H9 (cell line): ENCODE results near the gene PRKCB. TPM values are rescaled to one million over a fixed set of nuclear protein-coding genes. Genes with fewer than 3 reads are reported as not detected.
"Not testable (repeated sequence)": the region's sequence is repeated elsewhere in the genome, so short reads cannot be mapped to it uniquely, and the experiment has no call there.

Source experiments
- DNase-seq: peaks from one replicate; pipeline ENCODE4 v3.0.0-alpha.2; 2017
- H2AFZ ChIP-seq: one replicate; pipeline ENCODE4 v1.6.1; 2013; ENCODE audit warnings: mild to moderate bottlenecking, low read length, control low read depth, moderate library complexity
- H2AK5ac ChIP-seq: 2 replicates; pipeline ENCODE4 v1.6.1; 2013; ENCODE audit warnings: low read length, control low read depth, mixed read lengths; ENCODE audit not compliant: insufficient read length
- H2BK120ac ChIP-seq: one replicate; pipeline ENCODE4 v1.6.1; 2013; ENCODE audit warnings: low read depth, mild to moderate bottlenecking, low read length, control low read depth, inconsistent platforms; ENCODE audit not compliant: poor library complexity, severe bottlenecking
- H2BK12ac ChIP-seq: 2 replicates; pipeline ENCODE4 v1.6.1; 2013; ENCODE audit warnings: low read length, control low read depth, mixed read lengths, low read depth; ENCODE audit not compliant: insufficient read length
- H2BK15ac ChIP-seq: 2 replicates; pipeline ENCODE4 v1.6.1; 2013; ENCODE audit warnings: low read depth, low read length, control low read depth
- H2BK20ac ChIP-seq: one replicate; pipeline ENCODE4 v1.6.1; 2013; ENCODE audit warnings: low read depth, mild to moderate bottlenecking, low read length, control low read depth, inconsistent platforms; ENCODE audit not compliant: poor library complexity, severe bottlenecking
- H2BK5ac ChIP-seq: 2 replicates; pipeline ENCODE4 v1.6.1; 2013; ENCODE audit warnings: low read length, control low read depth, mixed read lengths; ENCODE audit not compliant: insufficient read length
- H3K14ac ChIP-seq: 2 replicates; pipeline ENCODE4 v1.6.1; 2013; ENCODE audit warnings: low read length, control low read depth; ENCODE audit not compliant: insufficient read depth
- H3K18ac ChIP-seq: 2 replicates; pipeline ENCODE4 v1.6.1; 2013; ENCODE audit warnings: low read depth, mild to moderate bottlenecking, mixed read lengths, low read length, control low read depth; ENCODE audit not compliant: insufficient read length
- H3K23ac ChIP-seq: 2 replicates; pipeline ENCODE4 v1.6.1; 2013; ENCODE audit warnings: low read length, control low read depth, mixed read lengths, low read depth; ENCODE audit not compliant: insufficient read length
- H3K23me2 ChIP-seq: 2 replicates; pipeline ENCODE4 v1.6.1; 2013; ENCODE audit warnings: low read depth, mild to moderate bottlenecking, mixed read lengths, low read length, control low read depth; ENCODE audit not compliant: insufficient read length, poor library complexity, severe bottlenecking
- H3K27ac ChIP-seq: 2 replicates; pipeline ENCODE4 v1.5.1; 2013; ENCODE audit warnings: low read length, control low read depth, mixed read lengths, low read depth; ENCODE audit not compliant: insufficient read length
- H3K27me3 ChIP-seq: 2 replicates; pipeline ENCODE4 v1.6.1; 2013; ENCODE audit warnings: low read length, control low read depth, inconsistent platforms; ENCODE audit not compliant: insufficient read depth
- H3K4ac ChIP-seq: 2 replicates; pipeline ENCODE4 v1.6.1; 2013; ENCODE audit warnings: low read depth, mild to moderate bottlenecking, control low read depth, inconsistent platforms, low read length, moderate library complexity
- H3K4me1 ChIP-seq: 2 replicates; pipeline ENCODE4 v1.6.1; 2013; ENCODE audit warnings: low read length, control low read depth, inconsistent platforms; ENCODE audit not compliant: insufficient read depth
- H3K4me2 ChIP-seq: 2 replicates; pipeline ENCODE4 v1.6.1; 2013; ENCODE audit warnings: low read length, control low read depth, mixed read lengths; ENCODE audit not compliant: insufficient read length, insufficient read depth
- H3K56ac ChIP-seq: 2 replicates; pipeline ENCODE4 v1.6.1; 2013; ENCODE audit warnings: low read depth, mild to moderate bottlenecking, mixed read lengths, low read length, control low read depth; ENCODE audit not compliant: insufficient read length
- H3K79me1 ChIP-seq: 2 replicates; pipeline ENCODE4 v1.6.1; 2013; ENCODE audit warnings: low read depth, mild to moderate bottlenecking, moderate library complexity, low read length, control low read depth, inconsistent platforms; ENCODE audit not compliant: insufficient read depth, poor library complexity, severe bottlenecking
- H3K79me2 ChIP-seq: 2 replicates; pipeline ENCODE4 v1.6.1; 2013; ENCODE audit warnings: low read length, control low read depth, inconsistent platforms; ENCODE audit not compliant: insufficient read depth
- H3K9ac ChIP-seq: 2 replicates; pipeline ENCODE4 v1.6.1; 2013; ENCODE audit warnings: low read length, control low read depth, mixed read lengths; ENCODE audit not compliant: insufficient read length; ENCODE audit errors: extremely low read depth
- H3K9me3 ChIP-seq: one replicate; pipeline ENCODE4 v1.6.1; 2013; ENCODE audit warnings: low read depth, low read length, inconsistent platforms; ENCODE audit not compliant: control insufficient read depth
- H3T11ph ChIP-seq: one replicate; pipeline ENCODE4 v1.6.1; 2013; ENCODE audit warnings: mild to moderate bottlenecking, low read length, control low read depth, inconsistent platforms
- H4K20me1 ChIP-seq: one replicate; pipeline ENCODE4 v1.6.1; 2013; ENCODE audit not compliant: control insufficient read depth, insufficient read length, insufficient read depth
- H4K5ac ChIP-seq: 2 replicates; pipeline ENCODE4 v1.6.1; 2013; ENCODE audit warnings: low read depth, mild to moderate bottlenecking, mixed read lengths, low read length, control low read depth; ENCODE audit not compliant: insufficient read length
- H4K8ac ChIP-seq: replicated peaks from 2 replicates; pipeline ENCODE4 v1.6.1; 2013; ENCODE audit warnings: low read length, control low read depth, mixed read lengths, low read depth; ENCODE audit not compliant: insufficient read length
- H4K91ac ChIP-seq: 2 replicates; pipeline ENCODE4 v1.6.1; 2013; ENCODE audit warnings: low read depth, mild to moderate bottlenecking, moderate library complexity, mixed read lengths, low read length, control low read depth; ENCODE audit not compliant: insufficient read length
- H3K27ac Mint-ChIP-seq, 3 experiments: 2 replicates in 2 of 3; 3 replicates in 1 of 3; pipeline ENCODE4 v1.8.0; 2020 to 2021; ENCODE audit warnings: mixed read lengths in 3 of 3, mild to moderate bottlenecking in 1 of 3, moderate library complexity in 1 of 3
- H3K27me3 Mint-ChIP-seq: 2 replicates; pipeline ENCODE4 v1.8.0; 2021; ENCODE audit warnings: low read depth, mild to moderate bottlenecking, moderate library complexity, mixed read lengths
- H3K36me3 Mint-ChIP-seq, 3 experiments: 2 replicates in 2 of 3; 3 replicates in 1 of 3; pipeline ENCODE4 v1.8.0; 2020 to 2021; ENCODE audit warnings: low read depth in 3 of 3, mixed read lengths in 3 of 3; ENCODE audit not compliant: insufficient read depth in 1 of 3
- H3K4me1 Mint-ChIP-seq, 2 experiments: 2 replicates each; pipeline ENCODE4 v1.8.0; 2020; ENCODE audit warnings: mixed read lengths in 2 of 2
- H3K4me3 Mint-ChIP-seq, 2 experiments: 2 replicates in 1 of 2; 3 replicates in 1 of 2; pipeline ENCODE4 v1.8.0; 2020 to 2021; ENCODE audit warnings: mild to moderate bottlenecking in 2 of 2, mixed read lengths in 2 of 2, moderate library complexity in 1 of 2
- H3K9me3 Mint-ChIP-seq, 2 experiments: 2 replicates in 1 of 2; 3 replicates in 1 of 2; pipeline ENCODE4 v1.8.0; 2020; ENCODE audit warnings: mild to moderate bottlenecking in 2 of 2, mixed read lengths in 2 of 2, moderate library complexity in 1 of 2
- CTCF ChIP-seq: fragments of 200-600 bp; sonication (generic); conservative IDR thresholded peaks from 3 replicates; pipeline ENCODE4 v1.8.0; 2021; ENCODE audit warnings: antibody characterized with exemption, mild to moderate bottlenecking
- WGBS: extraction: QIAGEN DNeasy Blood & Tissue Kit; methylation state at CpG from one replicate; pipeline ENCODE4 v1.1.7; 2013; ENCODE audit warnings: missing lambda C conversion rate, low lambda C conversion rate, mixed read lengths; ENCODE audit not compliant: insufficient read length; ENCODE audit errors: extremely low coverage; 5-methylcytosine and 5-hydroxymethylcytosine counted together
- total RNA-seq: library from RNA; stranded (reverse); gene quantifications from 2 replicates; pipeline ENCODE4 v1.2.1, GENCODE V29; 2021

The PRKCB gene
- total RNA-seq, 1 experiment from 2014 or later = 7.0 TPM

- Histone ChIP-seq H3K4me2 (no peak overlapping the region), H3K18ac (no peak overlapping the region), H2AK5ac (no peak overlapping the region)
Measured at GRCh38 chr16:23931199-23931598, 95.4 kb downstream of the PRKCB start.

DNA sequence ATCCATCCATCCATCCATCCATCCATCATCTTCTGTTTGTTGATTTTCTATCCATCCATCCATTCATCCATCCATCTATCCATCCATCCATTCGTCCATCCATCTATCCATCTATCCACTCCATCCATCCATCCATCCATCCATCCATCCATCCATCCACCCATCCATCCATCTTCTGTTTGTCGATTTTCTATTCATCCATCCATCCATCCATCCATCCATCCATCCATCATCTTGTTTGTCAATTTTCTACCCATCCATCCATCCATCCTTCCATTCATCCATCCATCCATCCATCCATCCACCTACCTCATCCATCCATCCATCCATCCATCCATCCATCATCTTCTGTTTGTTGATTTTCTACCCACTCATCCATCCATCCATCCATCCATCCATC lies 97.9 kb downstream of the PRKCB start:
- not testable (repeated sequence) for H3K23ac ChIP-seq, H2BK15ac ChIP-seq, H3K18ac ChIP-seq, H2AK5ac ChIP-seq, H3K4me2 ChIP-seq, H3K9me3 ChIP-seq, H2BK20ac ChIP-seq, DNase-seq, H3K4me1 ChIP-seq, H3K27ac Mint-ChIP-seq, H3K79me1 ChIP-seq, H2AFZ ChIP-seq, H3T11ph ChIP-seq, H3K23me2 ChIP-seq, H3K79me2 ChIP-seq, H3K36me3 Mint-ChIP-seq, H3K56ac ChIP-seq, H4K20me1 ChIP-seq, H3K14ac ChIP-seq, H4K8ac ChIP-seq, H3K9ac ChIP-seq, H3K4ac ChIP-seq, H3K9me3 Mint-ChIP-seq, H3K4me3 Mint-ChIP-seq, H3K4me1 Mint-ChIP-seq, H3K27ac ChIP-seq, H2BK12ac ChIP-seq, H2BK5ac ChIP-seq, H3K27me3 ChIP-seq, H4K91ac ChIP-seq, H4K5ac ChIP-seq, H2BK120ac ChIP-seq
- WGBS = 100% methylated on average over 1 of the region's 2 CpGs
- H3K27me3 Mint-ChIP-seq = peaks cover 18% of the 10 kb centered on the region

More at GRCh38 chr16:23931199-23931598, 95.4 kb downstream of the PRKCB start:
- H2AFZ ChIP-seq = no peak overlapping the region
- H3K79me1 ChIP-seq = no peaks in the 10 kb centered on the region
- H3K23me2 ChIP-seq = no peaks in the 10 kb centered on the region
- H3K27ac ChIP-seq = no peak overlapping the region
- H3K27ac Mint-ChIP-seq = no peak overlapping the region
- H3K14ac ChIP-seq = no peak overlapping the region
- H3K4me1 Mint-ChIP-seq = no peaks in the 10 kb centered on the region
- no peak overlapping the region for H3T11ph ChIP-seq
- H3K56ac ChIP-seq = no peak overlapping the region
- no peak overlapping the region for H3K4me3 Mint-ChIP-seq
- H3K27me3 Mint-ChIP-seq = peaks cover 17% of the 10 kb centered on the region
- H4K8ac ChIP-seq = no peak overlapping the region
- H3K27me3 ChIP-seq = no peaks in the 10 kb centered on the region
- no peaks in the 10 kb centered on the region for H3K4me1 ChIP-seq
- no peak overlapping the region for H2BK120ac ChIP-seq
- H3K4ac ChIP-seq = no peak overlapping the region
- no peaks in the 10 kb centered on the region for H3K36me3 Mint-ChIP-seq
- no peaks in the 10 kb centered on the region for H3K9me3 Mint-ChIP-seq
- TF ChIP-seq CTCF = no peak
- no peak overlapping the region for H3K9ac ChIP-seq
- no peak overlapping the region for H3K23ac ChIP-seq
- no peak for DNase-seq
- H4K5ac ChIP-seq = no peak overlapping the region
- H3K9me3 ChIP-seq = no peaks in the 10 kb centered on the region
- no peaks in the 10 kb centered on the region for H3K79me2 ChIP-seq
- no peak overlapping the region for H4K91ac ChIP-seq
- no peak overlapping the region for H2BK12ac ChIP-seq
- no peak overlapping the region for H2BK5ac ChIP-seq
- no peak overlapping the region for H2BK15ac ChIP-seq
- no peaks in the 10 kb centered on the region for H4K20me1 ChIP-seq
- no peak overlapping the region for H2BK20ac ChIP-seq
- WGBS = no CpG with 5 or more reads among the region's 2 CpGs
